GM12878 (cell line): ENCODE data around the gene ACTR10. TPM values are rescaled to one million over a fixed set of nuclear protein-coding genes. Genes with fewer than 3 reads are reported as not detected.
A peak's percentile ranks its signal among the peaks of the same experiment; 100 is the strongest.

Experiments used
- ATAC-seq: fragments of 200-7000 bp; cut with Tn5 transposase; 3 replicates; pipeline ENCODE4 v1.9.1; 2020; ENCODE audit warnings: mild to moderate bottlenecking, moderate library complexity
- BruUV-seq: library from RNA; stranded (reverse); fragments of 400-500 nt; replicated peaks from 2 replicates; lab custom pipeline; 2021; lab: Mats Ljungman, UMichigan
- CTCF ChIA-PET: fragments of 300-600 bp; sonication (Branson Sonifier 250); formaldehyde crosslinking; extraction: SDS; loops from one replicate; lab custom pipeline; 2021; ENCODE audit warnings: inconsistent platforms; lab: Yijun Ruan, JAX
- POLR2A ChIA-PET: fragments of 350-600 bp; formaldehyde crosslinking; extraction: SDS; loops from one replicate; lab custom pipeline; 2021; ENCODE audit warnings: inconsistent platforms; lab: Charles Lee
- RAD21 ChIA-PET: fragments of 300-600 bp; sonication (Branson Sonifier 250); formaldehyde crosslinking; loops from one replicate; lab custom pipeline; 2023; ENCODE audit warnings: antibody characterized with exemption; ENCODE audit not compliant: unreplicated experiment; lab: Charles Lee
- SMC1A ChIA-PET: fragments of 300-600 bp; sonication (Branson Sonifier 250); formaldehyde crosslinking; loops from one replicate; lab custom pipeline; 2023; ENCODE audit not compliant: unreplicated experiment, uncharacterized antibody; lab: Charles Lee
- DNase-seq: peaks from one replicate; pipeline ENCODE4 v3.0.0-alpha.2; 2011; ENCODE audit warnings: low read depth, low spot score
- FAIRE-seq: peaks from 3 replicates; lab custom pipeline; 2011; peaks lifted over from hg19 to GRCh38; lab: Jason Lieb, UNC
- H2AFZ ChIP-seq: 2 replicates; pipeline ENCODE4 v1.6.0; 2011; ENCODE audit warnings: low read depth, low read length, control low read depth; ENCODE audit not compliant: control insufficient read depth
- H3K27ac ChIP-seq: 2 replicates; pipeline ENCODE4 v1.5.1; 2011; ENCODE audit warnings: control low read depth; ENCODE audit not compliant: control insufficient read depth, insufficient read depth
- H3K27me3 ChIP-seq, 2 experiments: replicated peaks in 1 of 2; 2 replicates each; pipeline versions ENCODE4 v1.6.0 to v1.6.1; 2011; ENCODE audit warnings: low read length in 1 of 2; ENCODE audit not compliant: control insufficient read depth in 2 of 2, insufficient read depth in 2 of 2
- H3K36me3 ChIP-seq, 2 experiments: 2 replicates each; pipeline ENCODE4 v1.5.1; 2011; ENCODE audit warnings: low read length in 1 of 2; ENCODE audit not compliant: control insufficient read depth in 2 of 2, insufficient read depth in 2 of 2
- H3K4me1 ChIP-seq: 2 replicates; pipeline ENCODE4 v1.6.1; 2011; ENCODE audit warnings: mild to moderate bottlenecking, low read length, moderate library complexity, mixed read lengths; ENCODE audit not compliant: control insufficient read depth, insufficient read depth
- H3K4me2 ChIP-seq: 2 replicates; pipeline ENCODE4 v1.6.0; 2011; ENCODE audit warnings: control low read depth; ENCODE audit not compliant: control insufficient read depth, insufficient read depth
- H3K4me3 ChIP-seq: fragments of 200-600 bp; sonication (generic); 2 replicates; pipeline ENCODE4 v1.5.1; 2016
- H3K79me2 ChIP-seq: 2 replicates; pipeline ENCODE4 v1.6.0; 2011; ENCODE audit warnings: low read length; ENCODE audit not compliant: control insufficient read depth, insufficient read depth
- H3K9ac ChIP-seq: 2 replicates; pipeline ENCODE4 v1.8.0; 2011; ENCODE audit warnings: low read length, control low read depth, mixed read lengths; ENCODE audit not compliant: control insufficient read depth, insufficient read depth
- H3K9me3 ChIP-seq: replicated peaks from 3 replicates; pipeline ENCODE4 v1.5.1; 2011; ENCODE audit warnings: mild to moderate bottlenecking, low read length; ENCODE audit not compliant: control insufficient read depth, insufficient read depth
- H4K20me1 ChIP-seq: 2 replicates; pipeline ENCODE4 v1.6.0; 2011; ENCODE audit not compliant: control insufficient read depth, insufficient read depth
- BCL3 ChIP-seq: IDR thresholded peaks from 2 replicates; pipeline ENCODE4 v1.6.1; 2011; ENCODE audit warnings: borderline replicate concordance, low read depth, mild to moderate bottlenecking, moderate library complexity, low read length; ENCODE audit not compliant: insufficient read depth, poor library complexity, severe bottlenecking
- GATAD2B ChIP-seq: fragments of 450-650 bp; conservative IDR thresholded peaks from 2 replicates; pipeline ENCODE4 v1.6.1; 2017; ENCODE audit warnings: low read depth, mild to moderate bottlenecking, moderate library complexity
- HDGF ChIP-seq: fragments of 450-650 bp; IDR thresholded peaks from 2 replicates; pipeline ENCODE4 v1.6.1; 2016; ENCODE audit warnings: antibody characterized with exemption
- MYB ChIP-seq: fragments of 150-350 bp; IDR thresholded peaks from 2 replicates; pipeline ENCODE4 v1.6.1; 2014; ENCODE audit warnings: mild to moderate bottlenecking, low read depth, low read length, borderline replicate concordance
- POLR2A ChIP-seq: IDR thresholded peaks from 2 replicates; pipeline ENCODE4 v1.6.1; 2011; ENCODE audit warnings: low read depth, mild to moderate bottlenecking, low read length
- POU2F2 ChIP-seq: IDR thresholded peaks from 3 replicates; pipeline ENCODE4 v1.6.1; 2011; ENCODE audit warnings: low read depth, mild to moderate bottlenecking, low read length, borderline replicate concordance
- SIN3A ChIP-seq: IDR thresholded peaks from 2 replicates; pipeline ENCODE4 v1.6.1; 2012; ENCODE audit warnings: low read depth, low read length, improper control_type of control experiment
- SUPT20H ChIP-seq: IDR thresholded peaks from 2 replicates; pipeline ENCODE4 v1.6.1; 2011; ENCODE audit warnings: low read depth, mild to moderate bottlenecking, low read length, moderate library complexity, borderline replicate concordance; ENCODE audit not compliant: control insufficient read depth
- ZBED1 ChIP-seq: IDR thresholded peaks from 2 replicates; pipeline ENCODE4 v1.6.1; 2016; ENCODE audit warnings: borderline replicate concordance
- ZNF217 ChIP-seq: fragments of 450-650 bp; IDR thresholded peaks from 2 replicates; pipeline ENCODE4 v1.6.1; 2017; ENCODE audit warnings: antibody characterized with exemption, mild to moderate bottlenecking
- ZNF384 ChIP-seq: IDR thresholded peaks from 2 replicates; pipeline ENCODE4 v1.6.1; 2012; ENCODE audit warnings: low read depth, mild to moderate bottlenecking, low read length, improper control_type of control experiment, borderline replicate concordance
- ZZZ3 ChIP-seq: IDR thresholded peaks from 2 replicates; pipeline ENCODE4 v1.6.1; 2011; ENCODE audit warnings: low read depth; ENCODE audit not compliant: control insufficient read depth, insufficient read length
- WGBS: methylation state at CpG from one replicate; pipeline ENCODE4 v1.1.6; 2016; ENCODE audit warnings: low lambda C conversion rate; ENCODE audit not compliant: insufficient replicate concordance, insufficient coverage; ENCODE audit errors: missing lambda C conversion rate; 5-methylcytosine and 5-hydroxymethylcytosine counted together
- in situ Hi-C: fragments of 300-500 bp; cut with MboI; formaldehyde crosslinking; loops from 9 replicates; pipeline ENCODE4 v1.14.3; 2018; ENCODE audit warnings: mixed read lengths
- intact Hi-C: fragments of 100-400 bp; cut with micrococcal nuclease; formaldehyde crosslinking; loops from one replicate; pipeline ENCODE4 v1.14.2; 2022; ENCODE audit not compliant: unreplicated experiment
- polyA plus RNA-seq, 11 experiments: library from polyadenylated mRNA; depleted of rRNA in 4 of 11; unstranded in 6 of 11; stranded (reverse) in 5 of 11; fragments of >200 nt; fragmentation: Nextera tagmentation in 4 of 11; fragmentation: Illumina TruSeq in 1 of 11; extraction: Ambion mirVana in 4 of 11; extraction: Trizol in 1 of 11; gene quantifications; 1 replicate in 1 of 11; 2 replicates in 10 of 11; pipeline versions ENCODE4 v1.2.1 to v1.2.3, GENCODE V29; 2011 to 2016; ENCODE audit warnings: inconsistent platforms in 2 of 11, missing spikeins in 2 of 11, low read depth in 1 of 11
- total RNA-seq, 4 experiments: library from RNA; depleted of rRNA in 3 of 4; stranded (reverse); fragments of >200 nt in 3 of 4; fragmentation: Illumina TruSeq in 1 of 4; extraction: Trizol in 1 of 4; gene quantifications; 2 replicates each; pipeline versions ENCODE4 v1.2.1 to v1.2.3, GENCODE V29; 2013 to 2021
- TF ChIP-seq, protein P1 (sequence below): IDR thresholded peaks from 2 replicates; pipeline ENCODE4 v1.6.1; 2011; ENCODE audit warnings: low read depth, low read length, improper control_type of control experiment, borderline replicate concordance

The ACTR10 gene
- total and polyA plus RNA-seq, 10 of the 15 experiments (the other 5 are each of a cell fraction or from before 2014, with no cell fraction given) = 26.0 to 74.3 (median 38.9) TPM

DNA sequence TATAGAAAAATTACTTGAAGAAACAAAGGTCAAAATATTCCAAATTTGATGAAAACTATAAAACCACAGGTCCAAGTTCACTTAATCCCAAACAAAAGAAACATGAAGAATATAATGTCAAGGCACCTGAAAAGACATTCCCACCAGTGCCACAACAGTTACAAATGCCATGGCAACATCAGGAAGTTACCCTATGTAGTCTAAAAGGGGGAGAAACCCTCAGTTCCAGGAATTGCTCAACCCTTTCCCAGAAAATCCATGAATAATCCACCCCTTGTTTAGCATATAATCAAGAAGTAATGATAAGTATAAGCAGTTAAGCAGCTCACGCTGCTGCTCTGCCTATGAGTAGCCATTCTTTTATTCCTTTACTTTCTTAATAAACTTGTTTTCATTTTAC is 3.8 kb upstream of the ACTR10 start (continued):
- no peak for TF ChIP-seq ZZZ3

- Histone ChIP-seq H3K36me3 (no peaks in the 10 kb centered on the region), H3K4me2 (no peak overlapping the region), H4K20me1 (no peaks in the 10 kb centered on the region), H3K9ac (no peak overlapping the region), H3K27me3 (no peaks in the 10 kb centered on the region), H3K27ac (no peak overlapping the region), H3K4me1 (no peaks in the 10 kb centered on the region; the same call in 1 of the 2 replicates), H2AFZ (no peak overlapping the region), H3K79me2 (peaks cover 20% of the 10 kb centered on the region), H3K4me3 (no peak overlapping the region), H3K9me3 (no peaks in the 10 kb centered on the region)
- RAD21 ChIA-PET = no interaction called here
- SMC1A ChIA-PET = interaction anchor here (0.6 to 1.4 kb wide), 2 partner anchors 100 to 437 kb away, joined by 3 read pairs; partner anchors contain the start of gene ARID4A
- ATAC-seq = no peak
- 94% methylated on average over 2 of the region's 5 CpGs for WGBS
- POLR2A ChIA-PET = interaction anchor here (0.6 to 1.1 kb wide), 3 partner anchors 9 to 34 kb away, joined by 4 to 7 read pairs (median 5); no protein-coding TSS in a partner anchor
- CTCF ChIA-PET = no interaction called here
- no peak for TF ChIP-seq MYB
- no peak for TF ChIP-seq ZNF384
- TF ChIP-seq SUPT20H = no peak
- no peak for TF ChIP-seq ZNF217
- intact Hi-C loops (no loop called here), in situ Hi-C loops (no loop called here)
- DNase-seq = no peak
- no TSS peak for BruUV-seq
- FAIRE-seq = no peak
These were observed 1.9 kb upstream of the ACTR10 start for GRCh38 chr14:58198086-58198485.

GRCh38 chr14:58200480-58200841 is 512 bp downstream of the ACTR10 start:
- ChIA-PET RAD21 (interaction anchor here (1.2 to 1.5 kb wide), 2 partner anchors 29 to 98 kb away, joined by 3 to 4 read pairs; partner anchors contain the start of gene ARID4A), POLR2A (interaction anchor here (1.0 to 1.6 kb wide), 2 partner anchors 38 to 40 kb away, joined by 3 to 4 read pairs; no protein-coding TSS in a partner anchor), SMC1A (interaction anchor here (1.0 to 1.2 kb wide), 2 partner anchors 12 to 46 kb away, joined by 3 read pairs; no protein-coding TSS in a partner anchor), CTCF (interaction anchor here (1.0 kb wide), 1 partner anchor 33 kb away, joined by 3 read pairs; no protein-coding TSS in a partner anchor)
- Histone ChIP-seq H3K9me3 (no peaks in the 10 kb centered on the region), H3K36me3 (no peaks in the 10 kb centered on the region), H3K27me3 (no peaks in the 10 kb centered on the region), H4K20me1 (no peaks in the 10 kb centered on the region), H3K4me1 (no peaks in the 10 kb centered on the region; the same call in 1 of the 2 replicates), H3K27ac (peak overlapping the region; percentile 70), H3K4me2 (peak overlapping the region; percentile 46), H3K9ac (peak overlapping the region; percentile 81), H3K4me3 (peak overlapping the region; percentile 96), H2AFZ (peak overlapping the region; percentile 98), H3K79me2 (peaks cover 20% of the 10 kb centered on the region)
- in situ Hi-C loops (no loop called here), intact Hi-C loops (loop anchor here (5.0 kb wide), 2 partner anchors 37 to 1147 kb away; no protein-coding TSS in a partner anchor)
- WGBS = under 1% methylated on average over 11 of the region's 11 CpGs
- no peak for DNase-seq
- no TSS peak for BruUV-seq
- FAIRE-seq = no peak
- ATAC-seq = peak; percentile 44
- no peak for TF ChIP-seq SIN3A
- no peak for TF ChIP-seq GATAD2B
- TF ChIP-seq POLR2A = no peak
- TF ChIP-seq HDGF = no peak
- TF ChIP-seq, protein P1, sequence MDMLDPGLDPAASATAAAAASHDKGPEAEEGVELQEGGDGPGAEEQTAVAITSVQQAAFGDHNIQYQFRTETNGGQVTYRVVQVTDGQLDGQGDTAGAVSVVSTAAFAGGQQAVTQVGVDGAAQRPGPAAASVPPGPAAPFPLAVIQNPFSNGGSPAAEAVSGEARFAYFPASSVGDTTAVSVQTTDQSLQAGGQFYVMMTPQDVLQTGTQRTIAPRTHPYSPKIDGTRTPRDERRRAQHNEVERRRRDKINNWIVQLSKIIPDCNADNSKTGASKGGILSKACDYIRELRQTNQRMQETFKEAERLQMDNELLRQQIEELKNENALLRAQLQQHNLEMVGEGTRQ = no peak
- TF ChIP-seq BCL3 = no peak
- no peak for TF ChIP-seq ZBED1
- TF ChIP-seq POU2F2 = no peak
